Measurements from ENCODE around the gene ATP1A4. TPM values are rescaled to one million over a fixed set of nuclear protein-coding genes. Genes with fewer than 3 reads are reported as not detected.

Gene ATP1A4
- total RNA-seq, 2 donors from 2014 or later: not detected

GRCh38 chr1:160225345-160225744, 73.9 kb downstream of the ATP1A4 start:
- ATAC-seq (replicated peaks in 1 of 2) (no peak), DNase-seq (no peak)
- H3K27ac Mint-ChIP-seq: no peak overlapping the region
- H3K4me3 Mint-ChIP-seq: no peak overlapping the region
- H3K4me1 Mint-ChIP-seq (ENCODE audit: low read depth): no peaks in the 10 kb centered on the region
- H3K36me3 Mint-ChIP-seq (ENCODE audit: insufficient read depth in 2 of 2): peaks cover 5 to 25% of the 10 kb centered on the region in 2 donors
- H3K9me3 Mint-ChIP-seq: no peaks in the 10 kb centered on the region
- H3K27me3 Mint-ChIP-seq (ENCODE audit: low read depth): no peaks in the 10 kb centered on the region

DNA sequence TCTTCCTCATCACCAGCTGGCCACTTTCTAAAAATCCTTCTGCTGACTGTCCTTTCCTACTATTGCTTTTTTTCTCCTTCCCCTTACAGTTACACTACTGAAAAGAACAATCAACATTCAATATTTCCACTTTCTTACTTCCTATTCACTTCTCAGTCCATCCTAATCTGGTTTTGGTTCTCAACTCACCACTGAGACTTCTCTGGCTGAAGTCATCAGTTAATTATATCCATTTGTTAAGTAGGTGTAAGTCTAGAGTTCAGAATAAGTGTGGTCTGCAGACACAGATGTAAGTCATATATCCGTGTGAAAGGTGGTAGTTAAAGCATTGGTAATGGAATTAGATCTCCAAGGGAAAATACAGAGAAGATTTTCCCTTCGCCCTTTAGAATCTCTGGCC, 75.2 kb downstream of the ATP1A4 start:
- no peaks in the 10 kb centered on the region for H3K4me1 Mint-ChIP-seq (ENCODE audit: low read depth)
- H3K9me3 Mint-ChIP-seq: no peaks in the 10 kb centered on the region
- H3K27ac Mint-ChIP-seq: no peak overlapping the region
- no peak for DNase-seq
- peaks cover 5 to 31% of the 10 kb centered on the region in 2 donors for H3K36me3 Mint-ChIP-seq (ENCODE audit: insufficient read depth in 2 of 2)
- ATAC-seq (replicated peaks in 1 of 2): no peak
- H3K4me3 Mint-ChIP-seq: no peak overlapping the region
- H3K27me3 Mint-ChIP-seq (ENCODE audit: low read depth): no peaks in the 10 kb centered on the region

DNA sequence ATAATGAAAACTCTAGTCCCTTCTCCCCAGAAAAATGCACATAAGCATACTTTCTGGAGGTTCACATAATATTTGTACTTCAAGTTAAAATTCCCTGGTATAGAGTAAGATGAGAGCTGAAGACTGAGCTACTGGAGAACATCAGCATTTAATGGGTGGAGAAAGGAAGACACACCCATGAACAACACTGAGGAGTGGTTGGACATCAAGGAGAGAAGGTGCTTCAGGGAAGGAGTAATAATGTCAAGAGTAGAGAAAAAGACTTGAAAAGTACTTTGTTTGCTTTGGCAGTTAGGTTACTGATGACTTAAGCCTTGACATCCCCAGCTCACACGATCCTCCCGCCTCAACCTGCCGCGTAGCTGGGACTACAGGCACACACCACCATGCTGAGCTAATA, 75.6 kb downstream of the ATP1A4 start:
- Mint-ChIP-seq H3K27me3 (ENCODE audit: low read depth) (no peaks in the 10 kb centered on the region), H3K9me3 (no peaks in the 10 kb centered on the region), H3K27ac (no peak overlapping the region), H3K4me3 (no peak overlapping the region), H3K36me3 (ENCODE audit: insufficient read depth in 2 of 2) (peaks cover 5 to 31% of the 10 kb centered on the region in 2 donors), H3K4me1 (ENCODE audit: low read depth) (no peaks in the 10 kb centered on the region)
- DNase-seq: no peak
- ATAC-seq (replicated peaks in 1 of 2): no peak

GRCh38 chr1:160227561-160227960, 76.2 kb downstream of the ATP1A4 start:
- no peaks in the 10 kb centered on the region for H3K27me3 Mint-ChIP-seq (ENCODE audit: low read depth)
- no peaks in the 10 kb centered on the region for H3K9me3 Mint-ChIP-seq
- ATAC-seq (replicated peaks in 1 of 2) (no peak), DNase-seq (no peak)
- no peak overlapping the region for H3K4me3 Mint-ChIP-seq
- no peaks in the 10 kb centered on the region for H3K4me1 Mint-ChIP-seq (ENCODE audit: low read depth)
- peaks cover 5 to 31% of the 10 kb centered on the region in 2 donors for H3K36me3 Mint-ChIP-seq (ENCODE audit: insufficient read depth in 2 of 2)
- no peak overlapping the region for H3K27ac Mint-ChIP-seq

- peak overlapping the region; percentile 72 for H3K27ac Mint-ChIP-seq
- H3K4me1 Mint-ChIP-seq (ENCODE audit: low read depth): no peaks in the 10 kb centered on the region
- no peaks in the 10 kb centered on the region for H3K27me3 Mint-ChIP-seq (ENCODE audit: low read depth)
- H3K4me3 Mint-ChIP-seq: no peak overlapping the region
- ATAC-seq (replicated peaks in 1 of 2) (no peak), DNase-seq (no peak)
- no peaks in the 10 kb centered on the region for H3K9me3 Mint-ChIP-seq
- H3K36me3 Mint-ChIP-seq (ENCODE audit: insufficient read depth in 2 of 2): peaks cover 5 to 30% of the 10 kb centered on the region in 2 donors
Observed at GRCh38 chr1:160228431-160228830, 77.0 kb downstream of the ATP1A4 start.

DNA sequence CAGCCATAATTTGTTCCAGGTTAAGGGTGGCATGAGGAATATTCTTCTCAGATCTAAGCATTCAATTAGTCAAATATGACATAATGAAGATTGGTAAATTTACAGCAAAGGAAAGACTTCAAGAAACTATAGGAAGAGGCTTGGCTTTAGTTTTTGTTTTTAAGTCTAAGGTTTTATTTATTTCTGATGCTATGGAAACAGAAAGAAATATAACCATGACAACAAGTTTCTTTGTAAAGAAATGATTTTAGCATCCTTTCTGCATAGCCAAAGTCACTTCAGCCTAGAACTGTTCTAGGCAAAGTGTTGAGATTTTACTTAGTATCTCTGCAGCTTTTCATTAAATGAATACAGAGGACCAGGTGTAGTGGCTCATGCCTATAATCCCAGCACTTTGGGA, 81.5 kb downstream of the ATP1A4 start:
- Mint-ChIP-seq H3K4me1 (ENCODE audit: low read depth) (peaks cover 13% of the 10 kb centered on the region), H3K4me3 (no peak overlapping the region), H3K36me3 (ENCODE audit: insufficient read depth in 2 of 2) (peaks cover 5 to 23% of the 10 kb centered on the region in 2 donors), H3K27me3 (ENCODE audit: low read depth) (no peaks in the 10 kb centered on the region), H3K9me3 (no peaks in the 10 kb centered on the region), H3K27ac (no peak overlapping the region)
- ATAC-seq (replicated peaks in 1 of 2) (no peak), DNase-seq (no peak)

Other genes with a start within 250 kb of the ATP1A4 start
- gene TAGLN2, start 226.1 kb upstream of the ATP1A4 start, total RNA-seq: 100 to 1,000 TPM; 378 to 431 TPM
- gene IGSF9, start 206.0 kb upstream of the ATP1A4 start, total RNA-seq: under 1 TPM; 0.12 TPM
- gene SLAMF9, start 197.4 kb upstream of the ATP1A4 start, total RNA-seq: not detected
- 1 to 10 TPM; 4.4 to 4.6 TPM for gene PIGM, start 119.6 kb upstream of the ATP1A4 start, total RNA-seq
- gene KCNJ10, start 81.4 kb upstream of the ATP1A4 start, total RNA-seq: under 1 TPM; 0.37 to 0.65 TPM
- gene KCNJ9, start 70.1 kb upstream of the ATP1A4 start, total RNA-seq: under 1 TPM in 1 of 2 donors, not detected in 1; 0.05 TPM
- 10 to 100 TPM; 26.3 to 32.0 TPM for gene IGSF8, start 53.0 kb upstream of the ATP1A4 start, total RNA-seq
- not detected for gene ATP1A2, start 35.8 kb upstream of the ATP1A4 start, total RNA-seq
- gene CASQ1, start 39.0 kb downstream of the ATP1A4 start, total RNA-seq: not detected
- gene PEA15, start 53.8 kb downstream of the ATP1A4 start, total RNA-seq: 10 to 100 TPM; 28.3 to 32.8 TPM
- 100 to 1,000 TPM; 246 to 280 TPM for gene DCAF8, start 110.9 kb downstream of the ATP1A4 start, total RNA-seq
- gene PEX19, start 133.5 kb downstream of the ATP1A4 start, total RNA-seq: 10 to 100 TPM; 48.8 to 49.1 TPM
- 100 to 1,000 TPM; 198 to 201 TPM for gene COPA, start 191.6 kb downstream of the ATP1A4 start, total RNA-seq
- 10 to 100 TPM; 65.2 to 66.3 TPM for gene NCSTN, start 191.8 kb downstream of the ATP1A4 start, total RNA-seq
- under 1 TPM; 0.32 to 0.60 TPM for gene NHLH1, start 215.5 kb downstream of the ATP1A4 start, total RNA-seq
- gene VANGL2, start 249.0 kb downstream of the ATP1A4 start, total RNA-seq: under 1 TPM; 0.28 to 0.55 TPM